ENCODE results near the gene TNIK. TPM values are rescaled to one million over a fixed set of nuclear protein-coding genes. Genes with fewer than 3 reads are reported as not detected.

Gene TNIK
- polyA plus RNA-seq, 1 donor from 2014 or later: 19.3 TPM

DNA sequence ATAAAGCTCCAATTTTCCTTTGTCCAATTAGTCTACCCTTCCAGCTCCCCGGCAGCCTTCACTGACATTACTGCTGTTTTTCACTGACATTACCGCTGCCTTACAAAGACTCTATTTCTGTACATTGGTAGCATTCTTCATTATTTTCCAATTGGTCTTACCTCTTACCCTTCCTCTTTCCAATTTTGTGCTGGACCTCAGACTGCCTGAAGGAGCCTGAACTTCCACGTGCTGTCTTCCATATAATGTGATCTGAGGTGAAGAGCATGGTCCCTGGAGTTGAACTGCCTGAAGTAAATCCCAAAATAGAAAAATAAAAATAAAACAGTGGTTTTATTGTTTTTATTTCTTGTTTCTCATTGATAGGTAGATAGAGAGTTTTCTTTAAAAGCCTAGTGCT, 9.2 kb upstream of the TNIK start:
- Histone ChIP-seq H3K27ac (ENCODE audit: low read length) (no peak overlapping the region), H4K20me1 (ENCODE audit: insufficient read depth) (no peaks in the 10 kb centered on the region), H3K27me3 (ENCODE audit: insufficient read depth, low read depth, low read length) (no peaks in the 10 kb centered on the region), H3K9me2 (ENCODE audit: insufficient read depth, low read length) (no peaks in the 10 kb centered on the region), H2AFZ (ENCODE audit: low read depth, low read length) (no peak overlapping the region), H3K36me3 (ENCODE audit: insufficient read depth, low read length) (no peaks in the 10 kb centered on the region), H3K4me3 (ENCODE audit: low read length) (no peak overlapping the region), H3K9me3 (ENCODE audit: low read length) (no peaks in the 10 kb centered on the region), H3F3A (ENCODE audit: insufficient read depth, low read length, poor library complexity, severe bottlenecking) (no peaks in the 10 kb centered on the region), H3K79me2 (replicated peaks; ENCODE audit: insufficient read depth, low read length) (no peaks in the 10 kb centered on the region), H3K9ac (ENCODE audit: low read length) (no peak overlapping the region), H3K4me2 (ENCODE audit: low read length) (no peak overlapping the region)
- TF ChIP-seq RAD21 (conservative IDR thresholded peaks at IDR 0.05) (no peak), EP300 (conservative IDR thresholded peaks at IDR 0.05; ENCODE audit: poor library complexity, severe bottlenecking) (no peak), TAF1 (IDR thresholded peaks at IDR 0.05; ENCODE audit: low read depth) (no peak), POLR2AphosphoS5 (IDR thresholded peaks at IDR 0.05) (no peak), MXI1 (conservative IDR thresholded peaks at IDR 0.05; ENCODE audit: poor library complexity, severe bottlenecking) (no peak), SMC3 (conservative IDR thresholded peaks at IDR 0.05; ENCODE audit: poor library complexity) (no peak), EZH2 (IDR thresholded peaks at IDR 0.05; ENCODE audit: borderline replicate concordance, insufficient read depth, low read length, poor library complexity, severe bottlenecking) (no peak)
- TF ChIP-seq, protein P1, sequence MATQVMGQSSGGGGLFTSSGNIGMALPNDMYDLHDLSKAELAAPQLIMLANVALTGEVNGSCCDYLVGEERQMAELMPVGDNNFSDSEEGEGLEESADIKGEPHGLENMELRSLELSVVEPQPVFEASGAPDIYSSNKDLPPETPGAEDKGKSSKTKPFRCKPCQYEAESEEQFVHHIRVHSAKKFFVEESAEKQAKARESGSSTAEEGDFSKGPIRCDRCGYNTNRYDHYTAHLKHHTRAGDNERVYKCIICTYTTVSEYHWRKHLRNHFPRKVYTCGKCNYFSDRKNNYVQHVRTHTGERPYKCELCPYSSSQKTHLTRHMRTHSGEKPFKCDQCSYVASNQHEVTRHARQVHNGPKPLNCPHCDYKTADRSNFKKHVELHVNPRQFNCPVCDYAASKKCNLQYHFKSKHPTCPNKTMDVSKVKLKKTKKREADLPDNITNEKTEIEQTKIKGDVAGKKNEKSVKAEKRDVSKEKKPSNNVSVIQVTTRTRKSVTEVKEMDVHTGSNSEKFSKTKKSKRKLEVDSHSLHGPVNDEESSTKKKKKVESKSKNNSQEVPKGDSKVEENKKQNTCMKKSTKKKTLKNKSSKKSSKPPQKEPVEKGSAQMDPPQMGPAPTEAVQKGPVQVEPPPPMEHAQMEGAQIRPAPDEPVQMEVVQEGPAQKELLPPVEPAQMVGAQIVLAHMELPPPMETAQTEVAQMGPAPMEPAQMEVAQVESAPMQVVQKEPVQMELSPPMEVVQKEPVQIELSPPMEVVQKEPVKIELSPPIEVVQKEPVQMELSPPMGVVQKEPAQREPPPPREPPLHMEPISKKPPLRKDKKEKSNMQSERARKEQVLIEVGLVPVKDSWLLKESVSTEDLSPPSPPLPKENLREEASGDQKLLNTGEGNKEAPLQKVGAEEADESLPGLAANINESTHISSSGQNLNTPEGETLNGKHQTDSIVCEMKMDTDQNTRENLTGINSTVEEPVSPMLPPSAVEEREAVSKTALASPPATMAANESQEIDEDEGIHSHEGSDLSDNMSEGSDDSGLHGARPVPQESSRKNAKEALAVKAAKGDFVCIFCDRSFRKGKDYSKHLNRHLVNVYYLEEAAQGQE (IDR thresholded peaks at IDR 0.05; ENCODE audit: borderline replicate concordance): no peak
- TF ChIP-seq, protein P2, sequence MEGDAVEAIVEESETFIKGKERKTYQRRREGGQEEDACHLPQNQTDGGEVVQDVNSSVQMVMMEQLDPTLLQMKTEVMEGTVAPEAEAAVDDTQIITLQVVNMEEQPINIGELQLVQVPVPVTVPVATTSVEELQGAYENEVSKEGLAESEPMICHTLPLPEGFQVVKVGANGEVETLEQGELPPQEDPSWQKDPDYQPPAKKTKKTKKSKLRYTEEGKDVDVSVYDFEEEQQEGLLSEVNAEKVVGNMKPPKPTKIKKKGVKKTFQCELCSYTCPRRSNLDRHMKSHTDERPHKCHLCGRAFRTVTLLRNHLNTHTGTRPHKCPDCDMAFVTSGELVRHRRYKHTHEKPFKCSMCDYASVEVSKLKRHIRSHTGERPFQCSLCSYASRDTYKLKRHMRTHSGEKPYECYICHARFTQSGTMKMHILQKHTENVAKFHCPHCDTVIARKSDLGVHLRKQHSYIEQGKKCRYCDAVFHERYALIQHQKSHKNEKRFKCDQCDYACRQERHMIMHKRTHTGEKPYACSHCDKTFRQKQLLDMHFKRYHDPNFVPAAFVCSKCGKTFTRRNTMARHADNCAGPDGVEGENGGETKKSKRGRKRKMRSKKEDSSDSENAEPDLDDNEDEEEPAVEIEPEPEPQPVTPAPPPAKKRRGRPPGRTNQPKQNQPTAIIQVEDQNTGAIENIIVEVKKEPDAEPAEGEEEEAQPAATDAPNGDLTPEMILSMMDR (IDR thresholded peaks at IDR 0.05; ENCODE audit: poor library complexity, severe bottlenecking): no peak

DNA sequence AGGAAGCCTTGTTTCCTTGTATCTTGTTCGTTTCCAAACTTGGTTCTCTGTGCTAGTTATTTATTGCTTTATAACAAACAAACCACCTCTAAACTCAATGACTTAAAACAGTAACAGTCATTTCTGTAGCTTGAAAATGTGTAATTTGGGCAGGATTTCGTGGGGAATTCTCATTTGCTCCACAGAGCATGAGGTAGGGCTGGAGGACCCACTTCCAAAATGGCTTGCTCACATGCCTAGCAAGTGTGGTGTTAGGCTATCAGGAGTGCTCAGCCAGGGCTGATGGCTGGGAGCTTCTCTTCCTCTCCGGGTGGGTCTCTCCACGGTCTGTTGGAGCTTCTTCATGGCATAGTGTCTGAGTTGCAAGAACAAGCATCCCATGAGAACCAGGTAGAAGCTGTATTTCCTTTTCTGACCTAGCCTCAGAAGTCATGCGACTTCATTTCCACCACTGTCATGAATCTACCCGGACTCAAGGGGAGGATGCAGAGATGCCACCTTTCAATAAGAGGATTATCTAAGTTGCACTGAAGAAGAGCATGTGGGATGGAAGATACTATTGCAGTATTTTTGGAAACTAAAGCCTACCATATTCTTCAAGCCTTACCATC, 8.2 kb upstream of the TNIK start:
- TF ChIP-seq SMC3 (conservative IDR thresholded peaks at IDR 0.05; ENCODE audit: poor library complexity) (no peak), POLR2AphosphoS5 (IDR thresholded peaks at IDR 0.05) (no peak), RAD21 (conservative IDR thresholded peaks at IDR 0.05) (no peak)
- TF ChIP-seq, protein P1 (IDR thresholded peaks at IDR 0.05; ENCODE audit: borderline replicate concordance): no peak

More for the DNA sequence above, 8.2 kb upstream of the TNIK start:
- Histone ChIP-seq H3K9me3 (ENCODE audit: low read length) (no peaks in the 10 kb centered on the region), H3K27me3 (ENCODE audit: insufficient read depth, low read depth, low read length) (no peaks in the 10 kb centered on the region), H3K27ac (ENCODE audit: low read length) (no peak overlapping the region), H3K36me3 (ENCODE audit: insufficient read depth, low read length) (no peaks in the 10 kb centered on the region), H4K20me1 (ENCODE audit: insufficient read depth) (no peaks in the 10 kb centered on the region), H3K79me2 (replicated peaks; ENCODE audit: insufficient read depth, low read length) (no peaks in the 10 kb centered on the region), H3K4me2 (ENCODE audit: low read length) (no peak overlapping the region), H3K9ac (ENCODE audit: low read length) (no peak overlapping the region), H2AFZ (ENCODE audit: low read depth, low read length) (no peak overlapping the region), H3F3A (ENCODE audit: insufficient read depth, low read length, poor library complexity, severe bottlenecking) (no peaks in the 10 kb centered on the region), H3K9me2 (ENCODE audit: insufficient read depth, low read length) (no peaks in the 10 kb centered on the region), H3K4me3 (ENCODE audit: low read length) (no peak overlapping the region)
